Upper lobe of left lung (tissue), 4 donors: ENCODE measurements around the gene CLEC4C.

ENCODE experiments used
- CTCF ChIP-seq, 6 experiments: fragments of 450-650 bp in 4 of 6; fragments of 200-600 bp in 2 of 6; sonication (generic) in 2 of 6; IDR thresholded peaks; one replicate each; pipeline ENCODE4 v1.5.1; 2016 to 2019; ENCODE audit warnings: antibody characterized with exemption in 6 of 6
- EP300 ChIP-seq, 4 donors: sonication (generic); formaldehyde crosslinking; IDR thresholded peaks; one replicate each; pipeline ENCODE4 v1.5.1; 2017; ENCODE audit warnings: antibody characterized with exemption in 4 of 4, control low read depth in 2 of 4
- POLR2A ChIP-seq, 4 donors: fragments of 450-650 bp; IDR thresholded peaks; one replicate each; pipeline ENCODE4 v1.5.1; 2016 to 2017; ENCODE audit warnings: antibody characterized with exemption in 4 of 4, mild to moderate bottlenecking in 2 of 4
- POLR2AphosphoS5 ChIP-seq, 2 donors: sonication (generic); formaldehyde crosslinking; IDR thresholded peaks; one replicate each; pipeline ENCODE4 v1.5.1; 2017; ENCODE audit warnings: antibody characterized with exemption in 2 of 2

- TF ChIP-seq POLR2AphosphoS5 (IDR thresholded peaks at IDR 0.05) (no peak), CTCF (IDR thresholded peaks at IDR 0.05) (no peak), POLR2A (IDR thresholded peaks at IDR 0.05) (no peak), EP300 (IDR thresholded peaks at IDR 0.05) (no peak)
These were observed 41.3 kb downstream of the CLEC4C start for GRCh38 chr12:7705846-7706245.
